OCI-LY3 (cell line): ENCODE data around the gene SP9.

ENCODE experiments used
- H2AFZ ChIP-seq: fragments of 200-600, 300-600 bp; shearing (Covaris generic); 2 replicates; pipeline ENCODE4 v1.6.0; 2014; ENCODE audit warnings: antibody characterized with exemption, low read depth, low read length
- H3K27ac ChIP-seq: fragments of 200-600, 300-600 bp; sonication (generic); 2 replicates; pipeline ENCODE4 v1.5.1; 2014; ENCODE audit warnings: mild to moderate bottlenecking, low read length, moderate library complexity, mixed read lengths
- H3K27me3 ChIP-seq: fragments of 200-600, 300-600 bp; sonication (generic); 2 replicates; pipeline ENCODE4 v1.6.1; 2014; ENCODE audit warnings: low read depth, low read length, mixed read lengths
- H3K36me3 ChIP-seq: fragments of 200-600, 300-600 bp; sonication (generic); replicated peaks from 2 replicates; pipeline ENCODE3; 2014; ENCODE audit warnings: low read depth, low read length, mixed read lengths
- H3K4me1 ChIP-seq: fragments of 300-600, 200-600 bp; sonication (generic); 2 replicates; pipeline ENCODE4 v1.6.1; 2014; ENCODE audit warnings: low read length, mixed read lengths
- H3K4me2 ChIP-seq: fragments of 200-600, 300-600 bp; sonication (generic); 2 replicates; pipeline ENCODE4 v1.6.1; 2014; ENCODE audit warnings: low read length, mixed read lengths
- H3K4me3 ChIP-seq: fragments of 300-600, 200-600 bp; sonication (generic); 2 replicates; pipeline ENCODE4 v1.5.1; 2014; ENCODE audit warnings: antibody characterized with exemption, mild to moderate bottlenecking, low read length, moderate library complexity
- H3K79me2 ChIP-seq: fragments of 300-600, 200-600 bp; shearing (Covaris generic); 2 replicates; pipeline ENCODE4 v1.6.1; 2014; ENCODE audit warnings: mild to moderate bottlenecking, low read length, mixed read lengths
- H3K9ac ChIP-seq: fragments of 300-600, 200-600 bp; shearing (Covaris generic); 2 replicates; pipeline ENCODE4 v1.6.0; 2014; ENCODE audit warnings: mild to moderate bottlenecking, low read length, moderate library complexity
- H3K9me3 ChIP-seq: fragments of 200-600, 300-600 bp; shearing (Covaris generic); 2 replicates; pipeline ENCODE4 v1.6.1; 2014; ENCODE audit warnings: low read length, mixed read lengths; ENCODE audit not compliant: insufficient read depth
- H4K20me1 ChIP-seq: fragments of 200-600, 300-600 bp; sonication (generic); 2 replicates; pipeline ENCODE4 v1.6.1; 2016; ENCODE audit warnings: low read length, mixed read lengths; ENCODE audit not compliant: insufficient read depth
- CTCF ChIP-seq: fragments of 200-600, 300-600 bp; sonication (generic); IDR thresholded peaks from 2 replicates; pipeline ENCODE4 v1.5.1; 2014; ENCODE audit warnings: antibody characterized with exemption, low read length, low read depth
- EZH2phosphoT487 ChIP-seq: fragments of 200-600 bp; shearing (Covaris generic); IDR thresholded peaks from 2 replicates; pipeline ENCODE4 v1.6.1; 2018; ENCODE audit warnings: antibody characterized with exemption, mixed run types, low read depth

The SP9 gene

GRCh38 chr2:174334781-174335251 lies at the start of gene SP9:
Gene SP9, plus strand, starts transcription at chr2:174334954. Its CDS starts 139 bp downstream, at chr2:174335093.
- no peak within 1 kb of the TSS for H2AFZ ChIP-seq
- no peaks in the 10 kb centered on the region for H4K20me1 ChIP-seq
- H3K79me2 ChIP-seq = no peaks in the 10 kb centered on the region
- no peaks in the 10 kb centered on the region for H3K9me3 ChIP-seq
- peaks cover 38% of the 10 kb centered on the region for H3K27me3 ChIP-seq
- TF ChIP-seq EZH2phosphoT487 (no peak), CTCF (no peak)
- no peak within 1 kb of the TSS for H3K9ac ChIP-seq
- peak within 1 kb of the TSS; percentile 83 for H3K4me3 ChIP-seq
- peak within 1 kb of the TSS; percentile 95; the same call in 1 of the 2 replicates for H3K4me2 ChIP-seq
- H3K36me3 ChIP-seq = no peaks in the 10 kb centered on the region
- peaks cover 25% of the 10 kb centered on the region for H3K4me1 ChIP-seq
- no peak within 1 kb of the TSS for H3K27ac ChIP-seq

- TF ChIP-seq EZH2phosphoT487 = no peak
- no peak for TF ChIP-seq CTCF
- H3K79me2 ChIP-seq = no peaks in the 10 kb centered on the region
- no peak overlapping the region for H3K27ac ChIP-seq
- H3K4me2 ChIP-seq = no peak overlapping the region
- H3K27me3 ChIP-seq = no peaks in the 10 kb centered on the region
- no peaks in the 10 kb centered on the region for H3K4me1 ChIP-seq
- no peak overlapping the region for H3K9ac ChIP-seq
- no peak overlapping the region for H2AFZ ChIP-seq
- no peaks in the 10 kb centered on the region for H3K9me3 ChIP-seq
- no peak overlapping the region for H3K4me3 ChIP-seq
- H4K20me1 ChIP-seq = no peaks in the 10 kb centered on the region
- H3K36me3 ChIP-seq = no peaks in the 10 kb centered on the region
These were observed 48.6 kb upstream of the SP9 start for GRCh38 chr2:174286172-174286571.

GRCh38 chr2:174292908-174293307 lies 41.8 kb upstream of the SP9 start:
- no peaks in the 10 kb centered on the region for H4K20me1 ChIP-seq
- no peak overlapping the region for H2AFZ ChIP-seq
- no peak overlapping the region for H3K4me3 ChIP-seq
- no peaks in the 10 kb centered on the region for H3K9me3 ChIP-seq
- no peak overlapping the region for H3K4me2 ChIP-seq
- H3K27me3 ChIP-seq = no peaks in the 10 kb centered on the region; the same call in 1 of the 2 replicates
- H3K4me1 ChIP-seq = no peaks in the 10 kb centered on the region
- H3K9ac ChIP-seq = no peak overlapping the region
- H3K27ac ChIP-seq = no peak overlapping the region
- TF ChIP-seq CTCF (no peak), EZH2phosphoT487 (no peak)
- H3K36me3 ChIP-seq = no peaks in the 10 kb centered on the region
- no peaks in the 10 kb centered on the region for H3K79me2 ChIP-seq

GRCh38 chr2:174300114-174300513 lies 34.6 kb upstream of the SP9 start:
- Histone ChIP-seq H3K9ac (no peak overlapping the region), H3K27me3 (peaks cover 3% of the 10 kb centered on the region), H3K27ac (no peak overlapping the region), H3K4me1 (no peaks in the 10 kb centered on the region), H2AFZ (no peak overlapping the region), H3K4me2 (no peak overlapping the region), H3K4me3 (no peak overlapping the region), H3K36me3 (no peaks in the 10 kb centered on the region), H3K79me2 (no peaks in the 10 kb centered on the region), H4K20me1 (no peaks in the 10 kb centered on the region), H3K9me3 (no peaks in the 10 kb centered on the region)
- TF ChIP-seq CTCF = no peak
- TF ChIP-seq EZH2phosphoT487 = no peak
